Right lobe of liver (tissue), 6 donors: ENCODE results near the gene ARPC5. TPM values are rescaled to one million over a fixed set of nuclear protein-coding genes. Genes with fewer than 3 reads are reported as not detected.
A peak's percentile ranks its signal among the peaks of the same experiment; 100 is the strongest.
"Not testable (repeated sequence)": the region's sequence is repeated elsewhere in the genome, so short reads cannot be mapped to it uniquely, and the experiment has no call there.

Experiments used
- ATAC-seq, 4 donors: fragments of 200-7000 bp; cut with Tn5 transposase; one replicate each; pipeline ENCODE4 v1.9.1; 2020; ENCODE audit warnings: mild to moderate bottlenecking in 4 of 4, moderate library complexity in 4 of 4
- DNase-seq, 3 donors: peaks; one replicate each; pipeline ENCODE4 v3.0.0-alpha.2; 2020
- H3K27ac ChIP-seq, 3 donors: fragments of 200-600 bp; one replicate each; pipeline ENCODE4 v1.8.0; 2022
- H3K27me3 ChIP-seq, 2 donors: fragments of 200-600 bp; one replicate each; pipeline ENCODE4 v1.8.0; 2022
- H3K36me3 ChIP-seq, 4 donors: fragments of 200-600 bp; sonication (generic) in 1 of 4; one replicate each; pipeline versions ENCODE4 v1.5.1 to v1.8.0; 2017 to 2022; ENCODE audit warnings: control low read depth in 1 of 4
- H3K4me1 ChIP-seq, 4 donors: fragments of 200-600 bp; sonication (generic) in 1 of 4; one replicate each; pipeline versions ENCODE4 v1.5.1 to v1.8.0; 2017 to 2022; ENCODE audit warnings: control low read depth in 1 of 4
- H3K4me3 ChIP-seq, 3 donors: fragments of 200-600 bp; one replicate each; pipeline ENCODE4 v1.8.0; 2022
- H3K9me3 ChIP-seq, 4 donors: fragments of 200-600 bp; sonication (generic) in 1 of 4; one replicate each; pipeline versions ENCODE4 v1.5.1 to v1.8.0; 2017 to 2022; ENCODE audit warnings: control low read depth in 1 of 4
- POLR2A ChIP-seq: fragments of 450-650 bp; IDR thresholded peaks from one replicate; pipeline ENCODE4 v1.6.1; 2017; ENCODE audit warnings: antibody characterized with exemption, mild to moderate bottlenecking
- WGBS: methylation state at CpG from one replicate; pipeline ENCODE4 v1.1.6; 2018; ENCODE audit warnings: low coverage, low lambda C conversion rate; ENCODE audit not compliant: insufficient coverage; ENCODE audit errors: missing lambda C conversion rate; 5-methylcytosine and 5-hydroxymethylcytosine counted together
- intact Hi-C, 2 donors: fragments of 100-400 bp; cut with DNase I; formaldehyde crosslinking; loops; one replicate each; pipeline versions ENCODE4 v1.11.2 to v1.14.1; 2022
- long read RNA-seq: library from polyadenylated mRNA; unstranded; transcript quantifications from one replicate; pipeline ENCODE4 v2.0.0, GENCODE V29; 2019
- total RNA-seq, 6 experiments: library from RNA; depleted of rRNA in 2 of 6; stranded (reverse); fragments of >200 nt in 2 of 6; fragmentation: NEBNext Ultra II Directional in 3 of 6; extraction: Animal tissue kit (Norgen Biotek cat#: 25700) in 3 of 6; gene quantifications; one replicate each; pipeline versions ENCODE4 v1.1.0 to v1.2.4, GENCODE V29; 2016 to 2023
- TF ChIP-seq, protein P1 (sequence below), 4 donors: fragments of 200-600 bp in 3 of 4; fragments of 450-650 bp in 1 of 4; IDR thresholded peaks; one replicate each; pipeline versions ENCODE4 v1.5.1 to v1.8.0; 2016 to 2022; ENCODE audit warnings: antibody characterized with exemption in 4 of 4, mild to moderate bottlenecking in 2 of 4
- donor health status: DM: no; HTN: yes; CAD: no.
- donor health status: DM: no; HTN: no; CAD: no.
- donor health status: DM: no; HTN: no; CAD: no.
- donor health status: DM: no; HTN: yes; CAD: no.
- donor health status: DM: no; HTN: yes; CAD: no.

ARPC5 gene
- 10 to 100 TPM; 23.6 to 70.5 (median 41.3) TPM for total RNA-seq
- long read RNA-seq, full-length matches to known transcripts: 16 of 19 reads
- long read RNA-seq, partial matches to known transcripts: 0 of 19 reads
- long read RNA-seq, other reads (novel, unspliced or antisense): 3 of 19 reads

DNA sequence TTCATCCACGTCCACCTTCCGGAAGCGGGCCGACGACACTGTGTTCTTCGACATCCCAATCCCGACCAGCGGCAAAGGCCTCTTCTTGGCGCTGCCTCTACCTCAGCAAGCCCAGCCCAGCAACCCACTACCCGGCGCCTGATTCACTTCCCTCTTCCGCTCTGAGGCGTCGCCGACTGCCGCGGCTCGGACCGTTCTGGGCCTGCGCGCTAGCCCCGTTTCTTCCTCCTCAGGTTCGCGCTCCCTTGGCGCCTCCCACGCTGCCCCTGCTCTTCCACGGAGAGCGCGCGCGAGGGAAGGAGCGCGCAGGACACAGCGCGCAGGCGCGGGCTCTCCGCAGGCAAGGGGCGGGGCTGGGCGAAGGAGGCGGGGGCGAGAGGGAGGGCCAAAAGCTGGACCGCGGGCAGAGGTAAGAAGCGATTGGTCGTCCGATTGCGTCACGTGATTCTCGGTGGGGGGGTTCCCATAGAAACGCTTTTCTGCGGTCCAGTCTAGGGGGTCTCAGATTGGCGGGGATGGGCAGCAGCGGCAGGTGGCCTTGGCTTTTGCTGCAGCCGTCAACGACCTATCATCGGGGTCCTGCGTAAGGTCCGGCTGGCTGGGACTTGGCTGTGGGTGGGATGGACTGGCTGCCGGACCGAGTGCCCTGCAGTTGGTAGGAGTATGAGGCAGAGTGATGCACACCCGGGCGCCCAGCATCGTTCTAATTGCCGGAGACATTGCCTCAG lies at the start of gene ARPC5:
Gene ARPC5 (minus strand): TSS at position 178 of the 728 bp plus-strand sequence. CDS start 124 bp downstream, at position 54.
- DNase-seq (peak; percentile 98), ATAC-seq (peak; percentile 87 to 96 (median 91))
- intact Hi-C loops: loop anchor here in 1 of 2 donors (10.0 kb wide), 1 partner anchor 161 kb away; the partner anchor contains the start of gene SMG7
- Histone ChIP-seq H3K4me1 (peaks cover 0 to 57% (median 12%) of the 10 kb centered on the region in 4 donors), H3K9me3 (no peaks in the 10 kb centered on the region), H3K4me3 (peak within 1 kb of the TSS; percentile 69 to 83 (median 72)), H3K36me3 (peaks cover 0 to 2% (median 0%) of the 10 kb centered on the region in 4 donors), H3K27me3 (no peaks in the 10 kb centered on the region), H3K27ac (peak within 1 kb of the TSS; percentile 77 to 90 (median 84))
- peak; percentile 96 for TF ChIP-seq POLR2A
- TF ChIP-seq, protein P1, sequence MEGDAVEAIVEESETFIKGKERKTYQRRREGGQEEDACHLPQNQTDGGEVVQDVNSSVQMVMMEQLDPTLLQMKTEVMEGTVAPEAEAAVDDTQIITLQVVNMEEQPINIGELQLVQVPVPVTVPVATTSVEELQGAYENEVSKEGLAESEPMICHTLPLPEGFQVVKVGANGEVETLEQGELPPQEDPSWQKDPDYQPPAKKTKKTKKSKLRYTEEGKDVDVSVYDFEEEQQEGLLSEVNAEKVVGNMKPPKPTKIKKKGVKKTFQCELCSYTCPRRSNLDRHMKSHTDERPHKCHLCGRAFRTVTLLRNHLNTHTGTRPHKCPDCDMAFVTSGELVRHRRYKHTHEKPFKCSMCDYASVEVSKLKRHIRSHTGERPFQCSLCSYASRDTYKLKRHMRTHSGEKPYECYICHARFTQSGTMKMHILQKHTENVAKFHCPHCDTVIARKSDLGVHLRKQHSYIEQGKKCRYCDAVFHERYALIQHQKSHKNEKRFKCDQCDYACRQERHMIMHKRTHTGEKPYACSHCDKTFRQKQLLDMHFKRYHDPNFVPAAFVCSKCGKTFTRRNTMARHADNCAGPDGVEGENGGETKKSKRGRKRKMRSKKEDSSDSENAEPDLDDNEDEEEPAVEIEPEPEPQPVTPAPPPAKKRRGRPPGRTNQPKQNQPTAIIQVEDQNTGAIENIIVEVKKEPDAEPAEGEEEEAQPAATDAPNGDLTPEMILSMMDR (IDR thresholded peaks at IDR 0.05): no peak
- 0% methylated on average over 25 of the region's 65 CpGs for WGBS

DNA sequence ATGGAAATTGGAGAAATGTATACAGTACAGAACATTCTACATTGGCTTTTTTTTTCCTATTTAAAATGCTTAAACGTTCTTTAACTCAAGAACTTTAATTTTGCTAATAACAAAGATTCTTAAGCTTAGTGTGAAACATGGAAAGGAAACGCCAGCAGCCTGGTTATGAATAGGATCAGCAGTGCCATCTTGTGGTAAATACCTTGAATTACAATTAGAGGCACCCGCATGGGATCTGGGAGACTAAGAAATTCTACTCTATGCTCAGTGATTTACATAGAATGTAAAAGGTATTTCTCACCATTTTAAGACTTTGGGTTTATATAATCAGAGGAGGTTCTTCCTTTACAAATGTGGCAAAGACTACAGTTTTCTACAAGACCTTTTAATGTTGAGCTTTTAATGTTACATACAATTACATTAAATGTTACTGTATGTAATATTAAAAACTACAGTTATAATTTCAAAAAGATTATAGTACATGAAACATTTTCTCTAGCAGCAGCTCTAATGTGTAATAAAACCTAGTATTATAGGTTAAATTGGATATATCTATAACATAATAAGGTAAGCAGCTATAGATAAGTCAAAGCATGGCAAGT lies 49.6 kb upstream of the ARPC5 start:
- no peak overlapping the region for H3K4me3 ChIP-seq
- H3K9me3 ChIP-seq: no peaks in the 10 kb centered on the region
- WGBS: 2% methylated on average over 3 of the region's 3 CpGs
- H3K27ac ChIP-seq: no peak overlapping the region
- H3K27me3 ChIP-seq: no peaks in the 10 kb centered on the region
- intact Hi-C loops: no loop called here
- H3K4me1 ChIP-seq: no peaks in the 10 kb centered on the region
- peak; percentile 89 to 96 (median 93) for ATAC-seq
- H3K36me3 ChIP-seq: no peaks in the 10 kb centered on the region
- no peak for DNase-seq
- TF ChIP-seq POLR2A: no peak
- TF ChIP-seq, protein P1 (IDR thresholded peaks at IDR 0.05): peak; percentile 80 to 89 (median 84)

- intact Hi-C loops, H3K4me1 ChIP-seq, H3K36me3 ChIP-seq, H3K9me3 ChIP-seq, DNase-seq, ATAC-seq, H3K4me3 ChIP-seq, H3K27ac ChIP-seq, H3K27me3 ChIP-seq: not testable (repeated sequence)
- 88% methylated on average over 4 of the region's 4 CpGs for WGBS
These were observed 43.8 kb upstream of the ARPC5 start for GRCh38 chr1:183679363-183679762.

- H3K9me3 ChIP-seq: no peaks in the 10 kb centered on the region
- H3K4me1 ChIP-seq: peaks cover 0 to 8% (median 0%) of the 10 kb centered on the region in 4 donors
- ATAC-seq (no peak), DNase-seq (no peak)
- no peak overlapping the region for H3K4me3 ChIP-seq
- WGBS: 77% methylated on average over 3 of the region's 3 CpGs
- TF ChIP-seq POLR2A: no peak
- TF ChIP-seq, protein P1 (IDR thresholded peaks at IDR 0.05): no peak
- H3K27ac ChIP-seq: no peak overlapping the region
- intact Hi-C loops: no loop called here
- no peaks in the 10 kb centered on the region for H3K27me3 ChIP-seq
- H3K36me3 ChIP-seq: no peaks in the 10 kb centered on the region
These were observed 43.2 kb upstream of the ARPC5 start for GRCh38 chr1:183678819-183679218.
